Endothelial cell (in vitro differentiated cells): Measurements from ENCODE around the gene CASP5. TPM values are rescaled to one million over a fixed set of nuclear protein-coding genes. Genes with fewer than 3 reads are reported as not detected.

Experiments used
- DNase-seq: peaks from one replicate; pipeline ENCODE4 v3.0.0; 2021; ENCODE audit warnings: low spot score
- H3K27ac Mint-ChIP-seq: one replicate; pipeline ENCODE4 v1.8.0; 2021; ENCODE audit warnings: mixed read lengths, inconsistent platforms; ENCODE audit not compliant: unreplicated experiment
- H3K27me3 Mint-ChIP-seq: one replicate; pipeline ENCODE4 v1.8.0; 2021; ENCODE audit warnings: mild to moderate bottlenecking, moderate library complexity, mixed read lengths, inconsistent platforms; ENCODE audit not compliant: unreplicated experiment
- H3K36me3 Mint-ChIP-seq: one replicate; pipeline ENCODE4 v1.8.0; 2021; ENCODE audit warnings: mild to moderate bottlenecking, low read depth, mixed read lengths, inconsistent platforms; ENCODE audit not compliant: unreplicated experiment
- H3K4me1 Mint-ChIP-seq: one replicate; pipeline ENCODE4 v1.8.0; 2021; ENCODE audit warnings: mild to moderate bottlenecking, mixed read lengths, inconsistent platforms; ENCODE audit not compliant: unreplicated experiment
- H3K4me3 Mint-ChIP-seq: one replicate; pipeline ENCODE4 v1.8.0; 2021; ENCODE audit warnings: mild to moderate bottlenecking, mixed read lengths, inconsistent platforms; ENCODE audit not compliant: unreplicated experiment
- H3K9me3 Mint-ChIP-seq: one replicate; pipeline ENCODE4 v1.8.0; 2021; ENCODE audit warnings: mixed read lengths, inconsistent platforms; ENCODE audit not compliant: unreplicated experiment
- CTCF ChIP-seq: fragments of 200-600 bp; sonication (generic); IDR thresholded peaks from one replicate; pipeline ENCODE4 v1.5.0; 2021; ENCODE audit warnings: antibody characterized with exemption; ENCODE audit not compliant: unreplicated experiment
- total RNA-seq: library from RNA; stranded (reverse); fragmentation: NEBNext Ultra II Directional; extraction: Animal tissue kit (Norgen Biotek cat#: 25700); gene quantifications from one replicate; pipeline ENCODE4 v1.2.1, GENCODE V29; 2021; ENCODE audit not compliant: unreplicated experiment

The CASP5 gene
- total RNA-seq, 1 donor from 2014 or later: not detected

GRCh38 chr11:104999721-105000120, 23.2 kb downstream of the CASP5 start:
- Mint-ChIP-seq H3K9me3 (no peaks in the 10 kb centered on the region), H3K36me3 (no peaks in the 10 kb centered on the region), H3K4me1 (no peaks in the 10 kb centered on the region), H3K4me3 (no peak overlapping the region), H3K27me3 (no peaks in the 10 kb centered on the region), H3K27ac (no peak overlapping the region)
- no peak for DNase-seq
- TF ChIP-seq CTCF: no peak

DNA sequence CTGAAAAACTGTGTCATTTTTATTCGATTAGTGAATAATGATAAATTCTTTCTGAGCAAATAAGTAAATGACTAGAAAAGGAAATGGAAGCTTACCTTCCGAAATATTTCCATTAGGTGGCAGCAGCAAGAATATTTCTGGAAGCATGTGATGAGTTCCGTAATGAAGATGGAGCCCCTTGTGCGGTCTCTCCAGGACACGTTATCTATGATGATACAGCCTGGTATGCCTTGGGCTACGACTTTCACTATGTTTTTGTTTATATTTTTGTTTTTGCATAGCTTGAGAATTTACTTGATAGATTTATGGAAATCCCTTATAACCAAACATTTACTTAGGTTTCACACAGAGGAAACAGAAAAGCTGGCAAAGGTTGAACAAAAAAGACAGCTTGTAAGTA, 25.7 kb downstream of the CASP5 start:
- Mint-ChIP-seq H3K27me3 (no peaks in the 10 kb centered on the region), H3K36me3 (no peaks in the 10 kb centered on the region), H3K9me3 (no peaks in the 10 kb centered on the region), H3K4me3 (no peak overlapping the region), H3K4me1 (no peaks in the 10 kb centered on the region), H3K27ac (no peak overlapping the region)
- no peak for TF ChIP-seq CTCF
- DNase-seq: no peak

DNA sequence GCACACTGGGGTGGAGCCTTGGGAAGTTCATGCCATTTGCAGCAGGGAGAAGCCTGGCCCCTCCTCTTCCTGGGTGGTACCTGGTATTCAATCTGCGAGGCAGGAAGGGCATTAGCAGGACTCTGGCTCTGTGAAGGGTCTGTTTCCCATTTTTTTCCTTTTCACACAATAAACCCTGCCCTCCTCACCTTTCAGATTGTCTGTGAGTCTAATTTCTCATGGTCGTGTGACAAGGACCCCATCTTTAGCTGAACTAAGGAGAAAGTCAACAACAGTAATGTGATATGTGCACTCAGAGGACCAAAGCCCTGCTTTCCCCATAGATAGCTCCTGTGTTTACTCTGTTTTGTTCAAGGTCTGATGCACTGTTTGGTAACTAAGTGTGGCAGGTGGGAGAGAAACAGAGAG, 28.0 kb downstream of the CASP5 start:
- no peak for DNase-seq
- Mint-ChIP-seq H3K4me1 (no peaks in the 10 kb centered on the region), H3K36me3 (no peaks in the 10 kb centered on the region), H3K27ac (no peak overlapping the region), H3K27me3 (no peaks in the 10 kb centered on the region), H3K9me3 (no peaks in the 10 kb centered on the region), H3K4me3 (no peak overlapping the region)
- no peak for TF ChIP-seq CTCF

- H3K4me3 Mint-ChIP-seq: no peak overlapping the region
- no peak for DNase-seq
- no peaks in the 10 kb centered on the region for H3K9me3 Mint-ChIP-seq
- H3K27me3 Mint-ChIP-seq: no peaks in the 10 kb centered on the region
- H3K36me3 Mint-ChIP-seq: no peaks in the 10 kb centered on the region
- TF ChIP-seq CTCF: no peak
- H3K27ac Mint-ChIP-seq: no peak overlapping the region
- no peaks in the 10 kb centered on the region for H3K4me1 Mint-ChIP-seq
Measured at GRCh38 chr11:104992781-104993180, 30.2 kb downstream of the CASP5 start.

- Mint-ChIP-seq H3K27ac (no peak overlapping the region), H3K4me3 (no peak overlapping the region), H3K9me3 (no peaks in the 10 kb centered on the region), H3K36me3 (no peaks in the 10 kb centered on the region), H3K27me3 (no peaks in the 10 kb centered on the region), H3K4me1 (no peaks in the 10 kb centered on the region)
- TF ChIP-seq CTCF: no peak
- no peak for DNase-seq
Measured at GRCh38 chr11:104991994-104992393, 31.0 kb downstream of the CASP5 start.
